Transverse colon (tissue), 4 donors: ENCODE measurements around the gene GMIP. TPM values are rescaled to one million over a fixed set of nuclear protein-coding genes. Genes with fewer than 3 reads are reported as not detected.

ENCODE experiments used
- DNase-seq: peaks from one replicate; pipeline ENCODE4 v3.0.0-alpha.2; 2019
- H3K27ac ChIP-seq, 4 donors: fragments of 200-600 bp; sonication (generic); 2 replicates each; pipeline ENCODE4 v1.5.1; 2016 to 2018; ENCODE audit warnings: inconsistent platforms in 4 of 4
- H3K27me3 ChIP-seq: fragments of 200-600 bp; sonication (generic); 2 replicates; pipeline ENCODE4 v1.5.1; 2017; ENCODE audit warnings: inconsistent platforms
- H3K36me3 ChIP-seq, 4 donors: fragments of 200-600 bp; sonication (generic); 2 replicates each; pipeline ENCODE4 v1.5.1; 2017 to 2019; ENCODE audit warnings: inconsistent platforms in 4 of 4
- H3K4me1 ChIP-seq, 4 donors: fragments of 200-600 bp; sonication (generic); 2 replicates each; pipeline ENCODE4 v1.5.1; 2017 to 2020; ENCODE audit warnings: inconsistent platforms in 4 of 4
- H3K4me3 ChIP-seq, 4 donors: fragments of 200-600 bp; sonication (generic); 1 replicate in 1 of 4; 2 replicates in 3 of 4; pipeline versions ENCODE4 v1.5.1 to v1.6.1; 2017 to 2019; ENCODE audit warnings: inconsistent platforms in 4 of 4
- H3K9me3 ChIP-seq, 2 donors: fragments of 200-600 bp; sonication (generic); 2 replicates each; pipeline ENCODE4 v1.5.1; 2017 to 2019; ENCODE audit warnings: inconsistent platforms in 2 of 2
- EP300 ChIP-seq: sonication (generic); formaldehyde crosslinking; IDR thresholded peaks from one replicate; pipeline ENCODE4 v1.6.1; 2017; ENCODE audit warnings: antibody characterized with exemption, low read depth
- POLR2A ChIP-seq: fragments of 450-650 bp; IDR thresholded peaks from one replicate; pipeline ENCODE4 v1.6.1; 2016; ENCODE audit warnings: antibody characterized with exemption, mild to moderate bottlenecking, moderate library complexity
- POLR2AphosphoS5 ChIP-seq, 3 donors: sonication (generic); formaldehyde crosslinking; IDR thresholded peaks; one replicate each; pipeline ENCODE4 v1.6.1; 2016; ENCODE audit warnings: antibody characterized with exemption in 3 of 3
- WGBS, 2 donors: methylation state at CpG; one replicate each; pipeline ENCODE4 v1.1.5; 2018; ENCODE audit warnings: low coverage in 1 of 2; 5-methylcytosine and 5-hydroxymethylcytosine counted together
- in situ Hi-C, 4 donors: fragments of 200-750 bp; cut with MboI; loops; one replicate each; pipeline versions ENCODE4 v1.15.0 to v1.15.1; 2017; ENCODE audit warnings: low sequenced_read_pairs in 3 of 4, low pct_ligation_motif_present in 1 of 4, low pct_unique_long_range_greater_than_20kb in 1 of 4
- intact Hi-C: fragments of 100-400 bp; cut with DNase I; formaldehyde crosslinking; loops from one replicate; pipeline ENCODE4 v1.15.1; 2023; ENCODE audit warnings: low total_unique reads
- total RNA-seq, 4 donors: library from RNA; depleted of rRNA; stranded (reverse); fragments of >200 nt; gene quantifications; one replicate each; pipeline ENCODE4 v1.1.0, GENCODE V29; 2016
- TF ChIP-seq, protein P1 (sequence below), 5 experiments: fragments of 200-600 bp in 3 of 5; fragments of 450-650 bp in 2 of 5; sonication (generic) in 3 of 5; IDR thresholded peaks; 1 replicate in 2 of 5; 2 replicates in 3 of 5; pipeline ENCODE4 v1.5.1; 2016 to 2017; ENCODE audit warnings: antibody characterized with exemption in 5 of 5, inconsistent platforms in 3 of 5, mild to moderate bottlenecking in 2 of 5, moderate library complexity in 1 of 5

GMIP gene
- total RNA-seq, 4 donors from 2014 or later: 17.3 to 84.9 (median 27.2) TPM

DNA sequence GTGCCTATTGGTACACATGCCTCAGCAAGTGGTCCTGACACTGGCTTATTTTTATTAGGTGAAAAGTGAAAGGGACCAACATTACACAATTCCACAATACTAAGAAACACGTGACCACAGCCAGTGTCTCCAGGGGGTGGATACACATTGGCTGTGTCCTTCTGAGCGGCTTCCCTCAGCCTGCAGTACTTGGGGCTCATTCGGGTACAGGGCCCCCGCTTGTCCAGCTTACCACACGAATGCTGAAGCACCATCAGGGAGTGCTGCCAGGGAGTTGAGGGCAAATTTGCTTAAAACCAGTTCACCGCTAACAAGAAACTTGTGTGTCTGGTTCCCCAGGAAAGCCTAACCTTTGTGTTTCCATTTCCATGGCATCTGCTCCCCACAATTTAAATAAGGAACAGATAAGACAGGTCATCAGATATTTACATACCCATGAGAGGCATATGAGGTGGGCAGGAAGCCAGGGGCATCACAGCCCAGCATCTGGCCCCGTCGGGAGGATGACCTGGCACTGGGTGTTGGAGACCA lies 48.2 kb downstream of the GMIP start:
- H3K36me3 ChIP-seq: no peaks in the 10 kb centered on the region
- no peak for TF ChIP-seq POLR2A
- TF ChIP-seq, protein P1, sequence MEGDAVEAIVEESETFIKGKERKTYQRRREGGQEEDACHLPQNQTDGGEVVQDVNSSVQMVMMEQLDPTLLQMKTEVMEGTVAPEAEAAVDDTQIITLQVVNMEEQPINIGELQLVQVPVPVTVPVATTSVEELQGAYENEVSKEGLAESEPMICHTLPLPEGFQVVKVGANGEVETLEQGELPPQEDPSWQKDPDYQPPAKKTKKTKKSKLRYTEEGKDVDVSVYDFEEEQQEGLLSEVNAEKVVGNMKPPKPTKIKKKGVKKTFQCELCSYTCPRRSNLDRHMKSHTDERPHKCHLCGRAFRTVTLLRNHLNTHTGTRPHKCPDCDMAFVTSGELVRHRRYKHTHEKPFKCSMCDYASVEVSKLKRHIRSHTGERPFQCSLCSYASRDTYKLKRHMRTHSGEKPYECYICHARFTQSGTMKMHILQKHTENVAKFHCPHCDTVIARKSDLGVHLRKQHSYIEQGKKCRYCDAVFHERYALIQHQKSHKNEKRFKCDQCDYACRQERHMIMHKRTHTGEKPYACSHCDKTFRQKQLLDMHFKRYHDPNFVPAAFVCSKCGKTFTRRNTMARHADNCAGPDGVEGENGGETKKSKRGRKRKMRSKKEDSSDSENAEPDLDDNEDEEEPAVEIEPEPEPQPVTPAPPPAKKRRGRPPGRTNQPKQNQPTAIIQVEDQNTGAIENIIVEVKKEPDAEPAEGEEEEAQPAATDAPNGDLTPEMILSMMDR (IDR thresholded peaks at IDR 0.05): no peak
- no peak for TF ChIP-seq EP300
- TF ChIP-seq POLR2AphosphoS5 (IDR thresholded peaks at IDR 0.05): no peak
- in situ Hi-C loops (no loop called here), intact Hi-C loops (no loop called here)
- peak overlapping the region in 2 of 4 donors; percentile 3 to 44 for H3K27ac ChIP-seq
- peaks cover 5 to 25% (median 8%) of the 10 kb centered on the region in 4 donors for H3K4me1 ChIP-seq
- no peak for DNase-seq
- no peaks in the 10 kb centered on the region for H3K9me3 ChIP-seq
- H3K4me3 ChIP-seq: no peak overlapping the region
- H3K27me3 ChIP-seq: no peaks in the 10 kb centered on the region
- 10 to 44% methylated on average over 3 to 8 of the region's 8 CpGs for WGBS, 2 donors

DNA sequence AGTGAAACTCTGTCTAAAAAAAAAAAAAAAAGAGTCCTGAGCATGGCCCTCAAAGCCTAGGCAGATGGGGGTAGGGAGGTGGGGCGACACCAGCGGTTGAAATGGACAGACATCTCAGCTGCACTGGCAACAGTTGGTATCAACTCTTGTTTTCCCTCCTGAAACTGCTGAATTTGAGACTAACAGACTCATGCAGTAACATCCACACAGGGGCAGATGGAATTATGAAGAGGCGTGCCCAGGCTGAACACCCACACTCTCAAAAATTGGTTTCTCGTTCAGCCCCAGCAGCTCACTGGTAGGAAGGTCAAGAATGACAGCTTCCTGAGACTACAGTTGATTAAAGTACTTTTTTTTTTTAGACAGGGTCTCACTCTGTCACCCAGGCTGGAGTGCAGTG lies 49.1 kb downstream of the GMIP start:
- H3K27ac ChIP-seq: no peak overlapping the region
- WGBS, 2 donors: 91% methylated on average over 4 of the region's 4 CpGs; no CpG with 5 or more reads in 1 of the 2 donors
- TF ChIP-seq POLR2AphosphoS5 (IDR thresholded peaks at IDR 0.05) (no peak), POLR2A (no peak), EP300 (no peak)
- TF ChIP-seq, protein P1 (IDR thresholded peaks at IDR 0.05): no peak
- DNase-seq: no peak
- intact Hi-C loops: no loop called here
- H3K27me3 ChIP-seq: no peaks in the 10 kb centered on the region
- no peak overlapping the region for H3K4me3 ChIP-seq
- peaks cover 5 to 25% (median 8%) of the 10 kb centered on the region in 4 donors for H3K4me1 ChIP-seq
- no peaks in the 10 kb centered on the region for H3K9me3 ChIP-seq
- no peaks in the 10 kb centered on the region for H3K36me3 ChIP-seq
- in situ Hi-C loops: no loop called here

DNA sequence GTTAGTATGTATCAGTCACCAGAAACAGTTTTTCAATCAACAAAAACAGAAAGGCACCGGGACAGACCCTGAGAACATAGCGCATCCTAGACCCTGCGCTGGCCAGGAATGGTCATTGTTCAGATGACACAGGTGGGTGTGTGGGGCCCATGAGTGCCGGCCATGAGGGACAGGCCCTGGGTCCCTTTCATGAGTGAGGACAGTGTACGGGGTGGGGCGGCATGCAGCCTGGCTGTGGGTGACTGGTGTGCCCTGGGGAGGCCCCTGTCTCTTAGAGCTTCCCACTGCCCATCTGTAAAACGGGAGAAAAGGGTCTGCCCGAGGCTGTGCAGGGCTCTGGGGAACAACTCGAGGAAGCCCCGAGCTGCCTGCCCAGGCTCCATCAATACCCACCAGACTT lies 50.8 kb downstream of the GMIP start:
- intact Hi-C loops (no loop called here), in situ Hi-C loops (no loop called here)
- TF ChIP-seq POLR2AphosphoS5 (IDR thresholded peaks at IDR 0.05) (no peak), POLR2A (no peak), EP300 (no peak)
- TF ChIP-seq, protein P1 (IDR thresholded peaks at IDR 0.05): no peak
- no peaks in the 10 kb centered on the region for H3K27me3 ChIP-seq
- H3K9me3 ChIP-seq: no peaks in the 10 kb centered on the region
- DNase-seq: no peak
- 96% methylated on average over 10 of the region's 10 CpGs; no CpG with 5 or more reads in 1 of the 2 donors for WGBS, 2 donors
- H3K4me3 ChIP-seq: no peak overlapping the region
- no peaks in the 10 kb centered on the region for H3K36me3 ChIP-seq
- no peak overlapping the region for H3K27ac ChIP-seq
- peaks cover 5 to 25% (median 8%) of the 10 kb centered on the region in 4 donors for H3K4me1 ChIP-seq

DNA sequence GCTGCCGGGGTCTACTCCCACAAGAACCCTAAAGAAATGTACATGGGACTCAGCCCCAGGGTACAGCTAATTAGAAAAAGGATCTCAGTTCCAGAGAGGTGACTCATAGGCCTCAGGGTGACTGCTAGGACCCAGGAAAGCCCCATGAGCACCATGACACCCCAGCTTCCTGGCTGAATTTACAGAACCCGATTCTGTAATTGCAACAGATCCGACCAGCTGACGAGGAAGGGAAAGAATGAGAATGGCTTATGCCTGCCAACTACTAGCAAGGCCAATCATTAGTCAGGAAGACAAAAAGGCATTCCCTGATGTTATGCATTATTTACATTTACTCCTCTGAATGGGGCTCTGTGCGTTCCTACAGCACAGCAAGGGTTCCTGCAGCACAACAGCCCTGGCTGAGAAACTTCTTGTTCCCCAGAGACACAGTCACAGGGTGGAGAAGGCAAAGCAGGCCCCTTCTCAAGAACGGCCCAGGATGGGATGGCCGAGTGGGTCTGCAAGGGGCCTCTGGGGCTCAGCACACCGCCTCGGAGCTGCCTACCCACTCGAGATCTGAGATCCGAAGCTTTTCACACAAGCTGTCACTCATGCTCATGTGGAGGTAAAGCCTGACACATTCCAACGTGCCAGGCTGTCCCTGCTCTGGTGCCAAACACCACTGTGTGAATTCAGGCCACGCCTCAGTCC lies 52.2 kb downstream of the GMIP start:
- 32 to 100% methylated on average over 1 to 13 of the region's 13 CpGs for WGBS, 2 donors
- no peak for TF ChIP-seq POLR2A
- TF ChIP-seq EP300: no peak
- TF ChIP-seq POLR2AphosphoS5 (IDR thresholded peaks at IDR 0.05): no peak
- TF ChIP-seq, protein P1 (IDR thresholded peaks at IDR 0.05): no peak
- Histone ChIP-seq H3K27ac (peak overlapping the region; percentile 33 to 57 (median 38)), H3K4me3 (no peak overlapping the region), H3K4me1 (peaks cover 5 to 25% (median 8%) of the 10 kb centered on the region in 4 donors), H3K27me3 (no peaks in the 10 kb centered on the region), H3K36me3 (no peaks in the 10 kb centered on the region), H3K9me3 (no peaks in the 10 kb centered on the region)
- in situ Hi-C loops: no loop called here
- DNase-seq: peak; percentile 35
- intact Hi-C loops: no loop called here
